ENCODE results near the gene MRPL30. TPM values are rescaled to one million over a fixed set of nuclear protein-coding genes. Genes with fewer than 3 reads are reported as not detected.

The MRPL30 gene
- total RNA-seq, 1 experiment from 2014 or later: 28.7 TPM

- TF ChIP-seq, protein P1, sequence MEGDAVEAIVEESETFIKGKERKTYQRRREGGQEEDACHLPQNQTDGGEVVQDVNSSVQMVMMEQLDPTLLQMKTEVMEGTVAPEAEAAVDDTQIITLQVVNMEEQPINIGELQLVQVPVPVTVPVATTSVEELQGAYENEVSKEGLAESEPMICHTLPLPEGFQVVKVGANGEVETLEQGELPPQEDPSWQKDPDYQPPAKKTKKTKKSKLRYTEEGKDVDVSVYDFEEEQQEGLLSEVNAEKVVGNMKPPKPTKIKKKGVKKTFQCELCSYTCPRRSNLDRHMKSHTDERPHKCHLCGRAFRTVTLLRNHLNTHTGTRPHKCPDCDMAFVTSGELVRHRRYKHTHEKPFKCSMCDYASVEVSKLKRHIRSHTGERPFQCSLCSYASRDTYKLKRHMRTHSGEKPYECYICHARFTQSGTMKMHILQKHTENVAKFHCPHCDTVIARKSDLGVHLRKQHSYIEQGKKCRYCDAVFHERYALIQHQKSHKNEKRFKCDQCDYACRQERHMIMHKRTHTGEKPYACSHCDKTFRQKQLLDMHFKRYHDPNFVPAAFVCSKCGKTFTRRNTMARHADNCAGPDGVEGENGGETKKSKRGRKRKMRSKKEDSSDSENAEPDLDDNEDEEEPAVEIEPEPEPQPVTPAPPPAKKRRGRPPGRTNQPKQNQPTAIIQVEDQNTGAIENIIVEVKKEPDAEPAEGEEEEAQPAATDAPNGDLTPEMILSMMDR (IDR thresholded peaks at IDR 0.05): no peak
- TF ChIP-seq FOXP4 (CRISPR knock-in tag; IDR thresholded peaks at IDR 0.05) (peak; percentile 98), NR3C1 (CRISPR knock-in tag; conservative IDR thresholded peaks at IDR 0.05; ENCODE audit: low read depth) (no peak), NFATC4 (CRISPR knock-in tag; IDR thresholded peaks at IDR 0.05) (no peak), ZNF512 (CRISPR knock-in tag; IDR thresholded peaks at IDR 0.05; ENCODE audit: borderline replicate concordance) (no peak), ZMAT4 (CRISPR knock-in tag; IDR thresholded peaks at IDR 0.05) (no peak), PRRX2 (CRISPR knock-in tag; IDR thresholded peaks at IDR 0.05) (no peak), ZNF317 (CRISPR knock-in tag; IDR thresholded peaks at IDR 0.05; ENCODE audit: borderline replicate concordance, low read depth) (0 out of 2 replicates have a peak, but pooled peaks have one; percentile 44), ZNF671 (CRISPR knock-in tag; IDR thresholded peaks at IDR 0.05) (no peak), ZNF263 (CRISPR knock-in tag; IDR thresholded peaks at IDR 0.05; ENCODE audit: low read depth) (no peak), ESRRA (CRISPR knock-in tag; IDR thresholded peaks at IDR 0.05; ENCODE audit: borderline replicate concordance) (peak; percentile 87; the same call in 1 of the 2 replicates), IRF2 (CRISPR knock-in tag; IDR thresholded peaks at IDR 0.05; ENCODE audit: borderline replicate concordance, low read depth) (no peak), E2F1 (CRISPR knock-in tag; IDR thresholded peaks at IDR 0.05) (peak; percentile 70; the same call in 1 of the 2 replicates), ZSCAN18 (CRISPR knock-in tag; IDR thresholded peaks at IDR 0.05) (no peak), GABPB1 (CRISPR knock-in tag; IDR thresholded peaks at IDR 0.05) (peak; percentile 90), USF2 (CRISPR knock-in tag; IDR thresholded peaks at IDR 0.05) (peak; percentile 70), NR2C2 (CRISPR knock-in tag; IDR thresholded peaks at IDR 0.05) (peak; percentile 41; the same call in 1 of the 2 replicates), ZBTB21 (CRISPR knock-in tag; IDR thresholded peaks at IDR 0.05; ENCODE audit: borderline replicate concordance) (peak; percentile 96), OVOL2 (CRISPR knock-in tag; IDR thresholded peaks at IDR 0.05; ENCODE audit: borderline replicate concordance) (no peak), CREB1 (CRISPR knock-in tag; IDR thresholded peaks at IDR 0.05) (peak; percentile 78; the same call in 1 of the 2 replicates), FOXP1 (CRISPR knock-in tag; IDR thresholded peaks at IDR 0.05; ENCODE audit: borderline replicate concordance) (peak; percentile 94), SOX15 (CRISPR knock-in tag; IDR thresholded peaks at IDR 0.05) (no peak), ATF1 (CRISPR knock-in tag; IDR thresholded peaks at IDR 0.05) (no peak)
- TF ChIP-seq, protein P2, sequence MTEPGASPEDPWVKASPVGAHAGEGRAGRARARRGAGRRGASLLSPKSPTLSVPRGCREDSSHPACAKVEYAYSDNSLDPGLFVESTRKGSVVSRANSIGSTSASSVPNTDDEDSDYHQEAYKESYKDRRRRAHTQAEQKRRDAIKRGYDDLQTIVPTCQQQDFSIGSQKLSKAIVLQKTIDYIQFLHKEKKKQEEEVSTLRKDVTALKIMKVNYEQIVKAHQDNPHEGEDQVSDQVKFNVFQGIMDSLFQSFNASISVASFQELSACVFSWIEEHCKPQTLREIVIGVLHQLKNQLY (CRISPR knock-in tag; IDR thresholded peaks at IDR 0.05): peak; percentile 41; the same call in 1 of the 2 replicates
- TF ChIP-seq, protein P3, sequence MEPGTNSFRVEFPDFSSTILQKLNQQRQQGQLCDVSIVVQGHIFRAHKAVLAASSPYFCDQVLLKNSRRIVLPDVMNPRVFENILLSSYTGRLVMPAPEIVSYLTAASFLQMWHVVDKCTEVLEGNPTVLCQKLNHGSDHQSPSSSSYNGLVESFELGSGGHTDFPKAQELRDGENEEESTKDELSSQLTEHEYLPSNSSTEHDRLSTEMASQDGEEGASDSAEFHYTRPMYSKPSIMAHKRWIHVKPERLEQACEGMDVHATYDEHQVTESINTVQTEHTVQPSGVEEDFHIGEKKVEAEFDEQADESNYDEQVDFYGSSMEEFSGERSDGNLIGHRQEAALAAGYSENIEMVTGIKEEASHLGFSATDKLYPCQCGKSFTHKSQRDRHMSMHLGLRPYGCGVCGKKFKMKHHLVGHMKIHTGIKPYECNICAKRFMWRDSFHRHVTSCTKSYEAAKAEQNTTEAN (CRISPR knock-in tag; IDR thresholded peaks at IDR 0.05): peak; percentile 94
Observed at GRCh38 chr2:99154643-99155536, 26.1 kb upstream of the MRPL30 start, which contains the start of the genes LIPT1 and TSGA10 (continued).
